Measurements from ENCODE around the gene SIGMAR1.

DNA sequence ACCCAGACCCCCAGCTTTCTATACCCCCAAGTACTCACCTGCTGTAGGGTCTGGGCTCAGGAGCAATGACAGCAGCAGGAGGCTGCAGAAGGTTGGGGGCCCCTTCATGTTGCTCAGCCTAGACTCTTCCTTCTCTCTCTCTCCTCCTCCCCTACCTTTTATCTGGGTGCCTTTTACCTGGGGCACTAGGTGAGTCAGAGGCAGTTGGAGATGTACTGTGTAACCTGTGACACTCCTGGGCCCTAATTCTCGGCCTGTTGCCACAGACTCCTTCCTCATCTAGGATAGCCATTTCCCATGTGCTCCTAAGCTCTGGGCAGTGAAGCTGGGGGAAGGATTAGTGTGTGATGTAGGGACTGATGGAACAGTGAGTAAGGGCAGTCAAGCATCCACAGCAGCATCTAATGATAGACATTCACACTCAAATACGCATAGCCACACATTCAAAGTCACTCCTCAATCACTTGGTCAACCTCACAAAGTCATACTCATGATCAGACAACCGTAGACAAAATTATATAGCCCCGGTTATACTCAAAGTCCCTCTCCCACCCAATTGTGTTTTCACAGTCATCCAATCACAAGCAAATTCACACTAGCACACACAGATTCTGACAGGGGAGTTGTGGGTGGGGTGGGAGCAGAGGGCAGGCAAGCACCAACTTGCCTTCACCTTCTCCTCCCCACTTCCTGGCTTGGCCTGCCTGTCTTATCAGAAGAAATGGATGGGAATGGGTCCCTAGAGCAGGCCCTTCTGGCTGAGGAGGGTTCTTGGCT, 25.1 kb upstream of the SIGMAR1 start, which contains the start of gene CCL27:
- no peak for TF ChIP-seq POLR2A (IDR thresholded peaks at IDR 0.05; ENCODE audit: low read depth, low read length)
- no peak for TF ChIP-seq TAF1 (IDR thresholded peaks at IDR 0.05; ENCODE audit: low read depth, low read length)
- no peak for TF ChIP-seq POLR2AphosphoS5 (IDR thresholded peaks at IDR 0.05; ENCODE audit: low read depth, low read length)
- no peak for TF ChIP-seq PAX5 (IDR thresholded peaks at IDR 0.05; ENCODE audit: insufficient read depth, low read length, severe bottlenecking)
- TF ChIP-seq POU2F2 (IDR thresholded peaks at IDR 0.05; ENCODE audit: low read depth, low read length), result no peak
- TF ChIP-seq SPI1 (IDR thresholded peaks at IDR 0.05; ENCODE audit: low read depth, low read length), result no peak
